K562 (cell line): ENCODE results near the gene CAMK2G. TPM values are rescaled to one million over a fixed set of nuclear protein-coding genes. Genes with fewer than 3 reads are reported as not detected.
A peak's percentile ranks its signal among the peaks of the same experiment; 100 is the strongest.

Experiments
- DDX20 ChIP-seq: fragments of 450-650 bp; IDR thresholded peaks from 2 replicates; pipeline ENCODE4 v1.6.1; 2016; ENCODE audit warnings: missing genetic modification characterization, low read depth, mild to moderate bottlenecking, missing compliant biosample characterization, moderate library complexity
- ERF ChIP-seq: fragments of 450-650 bp; formaldehyde crosslinking; IDR thresholded peaks from 2 replicates; pipeline ENCODE4 v1.4.0; 2020; ENCODE audit warnings: mild to moderate bottlenecking, mixed read lengths
- FOXK1 ChIP-seq: sonication (generic); formaldehyde crosslinking; IDR thresholded peaks from 2 replicates; pipeline ENCODE4 v1.8.0; 2022; ENCODE audit warnings: missing genetic modification reagents, mild to moderate bottlenecking, borderline replicate concordance
- MGA ChIP-seq: fragments of 450-650 bp; IDR thresholded peaks from 2 replicates; pipeline ENCODE4 v1.6.1; 2016; ENCODE audit warnings: mild to moderate bottlenecking, moderate library complexity
- NBN ChIP-seq: fragments of 450-650 bp; IDR thresholded peaks from 2 replicates; pipeline ENCODE4 v1.6.1; 2016; ENCODE audit warnings: low read depth, mild to moderate bottlenecking
- RAD21 ChIP-seq, 2 experiments: fragments of 250-450 bp in 1 of 2; fragments of 450-650 bp in 1 of 2; sonication (Bioruptor Pico) in 1 of 2; formaldehyde crosslinking in 1 of 2; IDR thresholded peaks in 1 of 2; conservative IDR thresholded peaks in 1 of 2; 2 replicates each; pipeline versions ENCODE4 v1.4.0 to v1.8.0; 2020 to 2022; ENCODE audit warnings: mild to moderate bottlenecking in 2 of 2, moderate library complexity in 1 of 2
- SP1 ChIP-seq: sonication (generic); formaldehyde crosslinking; IDR thresholded peaks from 2 replicates; pipeline ENCODE4 v1.8.1; 2022; ENCODE audit warnings: mild to moderate bottlenecking, missing genetic modification reagents
- TEAD1 ChIP-seq, 2 experiments: fragments of 450-650 bp in 1 of 2; sonication (generic) in 1 of 2; formaldehyde crosslinking; IDR thresholded peaks; 2 replicates each; pipeline versions ENCODE4 v1.4.0 to v1.8.0; 2020 to 2022; ENCODE audit warnings: mild to moderate bottlenecking in 2 of 2, missing genetic modification reagents in 1 of 2
- polyA plus RNA-seq, 8 experiments: library from polyadenylated mRNA; depleted of rRNA in 4 of 8; stranded (reverse) in 5 of 8; unstranded in 3 of 8; fragments of >200 nt; fragmentation: Nextera tagmentation in 2 of 8; fragmentation: Illumina TruSeq in 1 of 8; extraction: Ambion mirVana in 2 of 8; extraction: Trizol in 1 of 8; gene quantifications; 2 replicates each; pipeline versions ENCODE4 v1.2.1 to v1.2.3, GENCODE V29; 2011 to 2014; ENCODE audit warnings: inconsistent platforms in 1 of 8, missing spikeins in 1 of 8
- total RNA-seq, 7 experiments: library from RNA; depleted of rRNA in 6 of 7; stranded (reverse); fragments of >200 nt in 6 of 7; fragmentation: Illumina TruSeq in 2 of 7; extraction: Trizol in 2 of 7; gene quantifications; 2 replicates each; pipeline versions ENCODE4 v1.2.1 to v1.2.3, GENCODE V29; 2011 to 2021; ENCODE audit warnings: low replicate concordance in 1 of 7
- TF ChIP-seq, protein P1 (sequence below): fragments of 200-400 bp; formaldehyde crosslinking; IDR thresholded peaks from 2 replicates; pipeline ENCODE4 v1.6.1; 2017; ENCODE audit warnings: mild to moderate bottlenecking, low read depth, low read length, moderate library complexity
- TF ChIP-seq, protein P2 (sequence below): fragments of 450-650 bp; formaldehyde crosslinking; IDR thresholded peaks from 2 replicates; pipeline ENCODE4 v1.4.0; 2022; ENCODE audit warnings: missing genetic modification characterization

Gene CAMK2G
- total and polyA plus RNA-seq, 9 of the 15 experiments (the other 6 are each of a cell fraction or from before 2014, with no cell fraction given) = 9.0 to 37.9 (median 32.6) TPM

- TF ChIP-seq MGA (peak; percentile 39; the same call in 1 of the 2 replicates), TEAD1 (CRISPR knock-in tag; IDR thresholded peaks at IDR 0.05) (peak in 1 of 2 experiments; percentile 21; a peak in 1 of 4 replicates), ERF (CRISPR knock-in tag) (0 out of 2 replicates have a peak, but pooled peaks have one; percentile 48), FOXK1 (CRISPR knock-in tag) (no peak), DDX20 (tag) (no peak), SP1 (CRISPR knock-in tag) (0 out of 2 replicates have a peak, but pooled peaks have one; percentile 13), RAD21 (CRISPR knock-in tag; conservative IDR thresholded peaks at IDR 0.05 in 1 of 2, IDR thresholded peaks at IDR 0.05 in 1 of 2) (peak; percentile 55 to 71), NBN (0 out of 2 replicates have a peak, but pooled peaks have one; percentile 53)
- TF ChIP-seq, protein P1, sequence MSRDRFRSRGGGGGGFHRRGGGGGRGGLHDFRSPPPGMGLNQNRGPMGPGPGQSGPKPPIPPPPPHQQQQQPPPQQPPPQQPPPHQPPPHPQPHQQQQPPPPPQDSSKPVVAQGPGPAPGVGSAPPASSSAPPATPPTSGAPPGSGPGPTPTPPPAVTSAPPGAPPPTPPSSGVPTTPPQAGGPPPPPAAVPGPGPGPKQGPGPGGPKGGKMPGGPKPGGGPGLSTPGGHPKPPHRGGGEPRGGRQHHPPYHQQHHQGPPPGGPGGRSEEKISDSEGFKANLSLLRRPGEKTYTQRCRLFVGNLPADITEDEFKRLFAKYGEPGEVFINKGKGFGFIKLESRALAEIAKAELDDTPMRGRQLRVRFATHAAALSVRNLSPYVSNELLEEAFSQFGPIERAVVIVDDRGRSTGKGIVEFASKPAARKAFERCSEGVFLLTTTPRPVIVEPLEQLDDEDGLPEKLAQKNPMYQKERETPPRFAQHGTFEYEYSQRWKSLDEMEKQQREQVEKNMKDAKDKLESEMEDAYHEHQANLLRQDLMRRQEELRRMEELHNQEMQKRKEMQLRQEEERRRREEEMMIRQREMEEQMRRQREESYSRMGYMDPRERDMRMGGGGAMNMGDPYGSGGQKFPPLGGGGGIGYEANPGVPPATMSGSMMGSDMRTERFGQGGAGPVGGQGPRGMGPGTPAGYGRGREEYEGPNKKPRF = no peak
- TF ChIP-seq, protein P2, sequence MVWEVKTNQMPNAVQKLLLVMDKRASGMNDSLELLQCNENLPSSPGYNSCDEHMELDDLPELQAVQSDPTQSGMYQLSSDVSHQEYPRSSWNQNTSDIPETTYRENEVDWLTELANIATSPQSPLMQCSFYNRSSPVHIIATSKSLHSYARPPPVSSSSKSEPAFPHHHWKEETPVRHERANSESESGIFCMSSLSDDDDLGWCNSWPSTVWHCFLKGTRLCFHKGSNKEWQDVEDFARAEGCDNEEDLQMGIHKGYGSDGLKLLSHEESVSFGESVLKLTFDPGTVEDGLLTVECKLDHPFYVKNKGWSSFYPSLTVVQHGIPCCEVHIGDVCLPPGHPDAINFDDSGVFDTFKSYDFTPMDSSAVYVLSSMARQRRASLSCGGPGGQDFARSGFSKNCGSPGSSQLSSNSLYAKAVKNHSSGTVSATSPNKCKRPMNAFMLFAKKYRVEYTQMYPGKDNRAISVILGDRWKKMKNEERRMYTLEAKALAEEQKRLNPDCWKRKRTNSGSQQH (CRISPR knock-in tag) = 0 out of 2 replicates have a peak, but pooled peaks have one; percentile 22
Observed at GRCh38 chr10:73774637-73775036, 99.7 kb downstream of the CAMK2G start (continued).
